Stimulated activated CD4-positive, alpha-beta T cell treated with anti-CD3 and anti-CD28 coated beads, Interleukin-12 subunit alpha, Interleukin-12 subunit beta, amount 100 ng/mL, for 4 hours (primary cell): Measurements from ENCODE around the gene PCGF5.
A peak's percentile ranks its signal among the peaks of the same experiment; 100 is the strongest.
"Not testable (repeated sequence)": the region's sequence is repeated elsewhere in the genome, so short reads cannot be mapped to it uniquely, and the experiment has no call there.

ENCODE experiments used
- DNase-seq: peaks from one replicate; pipeline ENCODE4 v3.0.0-alpha.2; 2020

Gene PCGF5

GRCh38 chr10:91220194-91220953, at the start of gene PCGF5:
TSS of gene PCGF5 (plus strand) at chr10:91220663. CDS start at chr10:91222872, 2,209 bp downstream.
- peak; percentile 90 for DNase-seq

- no peak for DNase-seq
These were observed 49.0 kb upstream of the PCGF5 start for GRCh38 chr10:91171485-91171884.

- DNase-seq: no peak
These were observed 48.1 kb upstream of the PCGF5 start for GRCh38 chr10:91172348-91172747.

GRCh38 chr10:91185239-91185875, 35.1 kb upstream of the PCGF5 start:
- DNase-seq: no peak

DNA sequence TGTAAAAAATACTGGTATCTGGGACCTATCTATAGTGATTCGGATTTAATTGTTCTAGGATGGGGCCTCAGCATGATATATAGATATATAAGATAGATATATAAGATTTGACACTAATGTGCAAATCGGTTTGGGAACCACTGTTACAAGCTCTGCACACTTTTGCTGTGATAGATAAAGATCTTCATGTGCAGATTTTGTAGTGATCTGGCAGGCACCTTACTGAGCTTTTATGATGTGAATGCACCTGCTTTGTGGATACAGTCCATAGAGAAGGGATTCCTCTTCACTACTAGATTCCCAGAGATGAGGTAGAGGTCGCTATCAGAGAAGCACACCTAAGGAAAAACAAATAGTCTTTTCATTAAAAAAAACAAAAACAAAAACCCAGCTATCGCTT, 33.3 kb upstream of the PCGF5 start:
- DNase-seq: no peak

DNA sequence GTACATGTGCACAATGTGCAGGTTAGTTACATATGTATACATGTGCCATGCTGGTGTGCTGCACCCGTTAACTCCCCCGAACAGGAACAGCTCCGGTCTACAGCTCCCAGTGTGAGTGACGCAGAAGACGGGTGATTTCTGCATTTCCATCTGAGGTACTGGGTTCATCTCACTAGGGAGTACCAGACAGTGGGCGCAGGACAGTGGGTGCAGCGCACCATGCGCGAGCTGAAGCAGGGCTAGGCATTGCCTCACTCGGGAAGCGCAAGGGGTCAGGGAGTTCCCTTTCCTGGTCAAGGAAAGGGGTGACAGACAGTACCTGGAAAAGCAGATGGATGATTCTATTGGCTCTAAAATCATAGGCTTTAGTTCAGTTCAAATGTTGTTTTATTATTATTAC, 32.5 kb upstream of the PCGF5 start:
- DNase-seq: not testable (repeated sequence)

DNA sequence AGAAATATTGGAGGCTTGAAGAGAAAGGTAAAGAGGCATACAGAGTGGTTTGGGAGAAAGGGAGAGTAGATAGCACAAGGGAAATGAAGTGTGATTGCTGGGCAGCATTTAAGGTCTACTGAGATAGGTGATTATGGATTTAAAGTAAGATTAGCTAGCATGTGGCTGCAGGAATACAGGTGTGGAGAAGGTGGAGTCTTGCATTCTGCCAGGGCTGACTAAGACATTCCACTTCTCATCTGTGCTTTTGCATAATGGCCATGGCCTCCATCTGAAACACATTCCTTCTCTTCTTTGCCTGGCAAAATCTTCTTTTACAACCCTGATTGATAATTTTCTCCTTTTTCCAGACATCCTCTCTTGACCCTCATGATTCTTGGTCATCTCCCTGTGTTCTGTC, 31.6 kb upstream of the PCGF5 start:
- DNase-seq: no peak

- no peak for DNase-seq
These were observed 30.0 kb upstream of the PCGF5 start for GRCh38 chr10:91190388-91190870.

DNA sequence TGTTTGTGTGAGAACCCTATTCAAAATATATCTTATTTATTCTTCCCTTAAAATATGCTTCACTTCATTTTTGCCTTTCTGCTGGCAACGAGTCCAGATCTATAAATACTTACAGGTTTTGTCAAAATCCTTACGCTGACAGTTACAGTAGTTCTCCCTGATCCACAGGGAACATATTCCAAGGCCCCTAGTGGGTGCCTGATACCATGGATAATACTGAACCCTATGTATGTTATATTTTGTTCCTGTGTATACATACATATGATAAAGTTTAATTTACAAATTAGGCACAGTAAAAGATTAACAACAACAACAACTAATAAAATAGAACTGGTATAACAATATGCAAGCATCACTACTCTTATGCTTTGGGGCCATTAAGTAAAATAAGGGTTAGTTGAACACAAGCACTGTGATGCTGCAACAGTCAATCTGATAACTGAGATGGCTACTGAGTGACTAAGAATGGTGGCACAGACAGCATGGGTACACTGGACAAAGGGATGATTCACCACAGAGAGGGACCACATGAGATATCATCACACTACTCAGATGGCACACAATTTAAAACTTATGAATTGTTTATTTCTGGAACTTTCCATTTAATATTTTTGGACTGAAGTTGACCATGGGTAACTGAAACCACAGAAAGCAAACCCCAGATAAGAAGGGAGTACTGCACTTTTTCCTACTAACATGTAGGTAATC, 29.4 kb upstream of the PCGF5 start:
- no peak for DNase-seq

DNA sequence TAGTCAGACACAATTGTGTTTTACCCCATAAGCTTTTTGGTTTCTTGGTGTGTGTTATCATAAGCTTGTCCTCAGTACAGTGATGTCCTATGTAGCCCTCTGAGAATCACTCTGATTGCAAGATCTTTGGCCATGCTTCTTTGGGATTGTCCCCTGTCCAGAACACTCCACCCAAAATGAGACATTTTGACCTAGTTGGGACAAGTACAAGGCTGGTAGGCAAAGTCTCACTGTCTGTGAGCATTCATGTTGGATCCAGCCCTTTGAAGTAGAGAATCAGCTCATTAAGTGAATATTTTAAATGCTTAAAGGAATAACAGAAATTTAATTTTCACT, 28.9 kb upstream of the PCGF5 start:
- no peak for DNase-seq

- no peak for DNase-seq
These were observed 25.8 kb upstream of the PCGF5 start for GRCh38 chr10:91194497-91195179.

GRCh38 chr10:91196268-91197048, 24.0 kb upstream of the PCGF5 start:
- no peak for DNase-seq

DNA sequence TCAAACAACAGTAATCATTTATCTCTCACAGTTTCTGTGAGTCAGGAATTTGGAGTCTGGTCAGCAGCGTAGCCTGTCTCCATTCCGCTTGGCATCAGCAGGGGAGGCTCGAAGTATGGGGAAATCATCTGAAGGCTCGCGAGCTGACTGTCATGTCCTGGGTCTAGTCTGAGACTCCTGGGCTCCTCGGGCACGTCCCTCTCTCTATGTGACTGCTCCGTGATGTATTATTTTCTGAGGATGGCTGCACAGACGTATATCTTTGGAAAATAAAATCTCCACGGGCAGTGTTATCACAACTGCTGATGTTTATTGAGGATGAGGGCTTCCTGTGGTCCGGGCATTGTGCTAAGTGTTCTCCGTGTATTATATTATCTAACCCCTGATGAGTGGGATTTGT, 23.3 kb upstream of the PCGF5 start:
- DNase-seq: no peak

DNA sequence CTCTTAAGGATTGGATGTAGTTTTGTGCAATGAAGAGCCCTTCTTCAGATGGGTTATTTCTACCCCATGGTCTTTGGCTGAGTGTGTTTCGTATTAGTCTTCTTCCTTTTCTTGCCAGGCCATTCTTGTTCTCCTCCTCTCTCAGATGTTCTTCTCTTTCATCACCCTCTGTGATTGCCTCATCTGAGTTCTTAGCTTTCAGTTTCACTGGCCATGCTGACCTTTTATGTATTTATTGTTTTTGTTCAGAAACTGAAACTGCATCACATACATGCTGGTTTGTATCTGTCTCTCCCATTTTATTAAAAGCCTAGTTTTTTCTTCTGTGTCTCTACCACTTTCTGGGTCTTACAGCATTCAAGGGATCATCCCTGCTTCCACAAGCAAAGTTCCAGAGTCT, 21.7 kb upstream of the PCGF5 start:
- no peak for DNase-seq

GRCh38 chr10:91200314-91201212, 19.9 kb upstream of the PCGF5 start:
- DNase-seq: no peak

- DNase-seq: no peak
These were observed 19.1 kb upstream of the PCGF5 start for GRCh38 chr10:91201213-91201996.

- DNase-seq: no peak
These were observed 14.0 kb upstream of the PCGF5 start for GRCh38 chr10:91206427-91206826.

GRCh38 chr10:91206837-91207474, 13.5 kb upstream of the PCGF5 start:
- DNase-seq: no peak

- DNase-seq: no peak
These were observed 11.8 kb upstream of the PCGF5 start for GRCh38 chr10:91208642-91209041.

DNA sequence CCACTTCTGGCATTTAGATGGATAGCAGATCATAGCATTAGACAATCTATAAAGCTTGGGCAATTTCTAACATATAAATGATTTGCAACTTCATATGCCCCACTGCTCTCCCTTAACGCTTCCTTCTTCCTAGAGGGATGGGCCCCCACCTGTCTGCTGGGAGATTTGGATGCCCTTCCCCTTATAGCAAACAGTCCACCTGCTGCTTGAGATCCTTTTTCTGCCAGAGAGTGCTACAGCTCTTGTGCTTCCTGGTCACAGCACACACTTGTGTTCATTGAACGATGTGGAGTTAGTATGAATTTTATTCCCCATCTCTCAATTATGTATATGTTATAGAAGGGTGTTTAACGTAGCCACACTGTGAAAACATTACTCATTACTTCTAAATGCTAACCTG, 10.4 kb upstream of the PCGF5 start:
- no peak for DNase-seq
